GM15510 (cell line): ENCODE data around the gene FMNL1.

Source experiments
- POLR2A ChIP-seq: IDR thresholded peaks from 3 replicates; pipeline ENCODE4 v1.6.1; 2011; ENCODE audit warnings: borderline replicate concordance; ENCODE audit not compliant: insufficient read length; ENCODE audit errors: extremely low read depth

The FMNL1 gene

DNA sequence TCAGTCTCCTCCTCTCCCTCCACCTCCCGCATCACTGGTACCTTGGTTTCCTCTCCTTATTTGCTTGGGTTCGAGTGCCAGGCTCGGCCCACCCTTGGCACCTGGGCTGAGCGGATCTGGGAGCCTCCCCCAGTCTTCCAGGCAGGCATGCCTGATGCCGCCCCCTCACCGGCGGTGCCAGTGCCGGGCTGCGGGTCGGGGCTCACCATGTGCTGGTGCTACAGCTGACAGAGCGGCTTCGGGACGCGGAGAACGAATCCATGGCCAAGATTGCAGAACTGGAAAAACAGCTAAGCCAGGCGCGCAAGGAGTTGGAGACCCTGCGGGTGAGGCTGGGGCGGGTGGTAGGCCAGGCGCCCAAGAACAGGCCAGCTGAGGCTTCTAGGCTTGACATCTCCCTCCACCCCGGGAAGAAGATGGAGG is 19.2 kb downstream of the FMNL1 start:
- TF ChIP-seq POLR2A: no peak

DNA sequence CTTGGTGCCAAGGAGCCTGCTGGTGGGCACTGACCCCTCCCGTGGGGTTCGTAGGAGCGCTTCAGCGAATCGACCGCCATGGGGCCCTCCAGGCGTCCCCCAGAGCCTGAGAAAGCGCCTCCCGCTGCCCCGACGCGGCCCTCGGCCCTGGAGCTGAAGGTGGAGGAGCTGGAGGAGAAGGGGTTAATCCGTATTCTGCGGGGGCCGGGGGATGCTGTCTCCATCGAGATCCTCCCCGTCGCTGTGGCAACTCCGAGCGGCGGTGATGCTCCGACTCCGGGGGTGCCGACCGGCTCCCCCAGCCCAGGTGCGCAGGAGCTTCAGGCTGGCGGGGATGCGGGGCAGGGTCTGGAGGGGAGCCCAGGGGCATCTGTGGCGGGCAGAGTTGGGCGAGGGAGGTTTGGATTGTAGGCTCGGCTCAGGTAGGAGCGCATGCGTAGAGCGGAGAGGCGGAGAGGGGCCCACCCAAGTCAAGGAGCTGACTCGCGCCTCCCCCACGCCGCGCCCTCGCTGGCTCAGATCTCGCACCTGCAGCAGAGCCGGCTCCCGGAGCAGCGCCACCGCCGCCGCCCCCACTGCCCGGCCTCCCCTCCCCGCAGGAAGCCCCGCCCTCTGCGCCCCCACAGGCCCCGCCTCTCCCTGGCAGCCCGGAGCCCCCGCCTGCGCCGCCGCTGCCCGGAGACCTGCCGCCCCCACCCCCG is 19.8 kb downstream of the FMNL1 start:
- TF ChIP-seq POLR2A: no peak

DNA sequence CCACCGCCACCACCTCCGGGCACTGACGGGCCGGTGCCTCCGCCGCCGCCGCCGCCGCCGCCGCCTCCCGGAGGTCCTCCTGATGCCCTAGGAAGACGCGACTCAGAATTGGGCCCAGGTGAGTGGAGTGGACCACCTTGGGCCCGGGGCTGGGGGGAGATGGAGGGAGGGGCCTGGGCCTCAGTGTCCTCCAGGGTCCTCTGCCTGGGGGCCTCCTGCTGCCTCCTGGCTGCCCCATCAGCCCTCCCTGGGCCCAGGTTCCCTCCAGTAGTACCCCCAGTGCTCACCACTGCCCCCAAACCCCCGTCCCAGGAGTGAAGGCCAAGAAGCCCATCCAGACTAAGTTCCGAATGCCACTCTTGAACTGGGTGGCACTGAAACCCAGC is 20.3 kb downstream of the FMNL1 start:
- no peak for TF ChIP-seq POLR2A

DNA sequence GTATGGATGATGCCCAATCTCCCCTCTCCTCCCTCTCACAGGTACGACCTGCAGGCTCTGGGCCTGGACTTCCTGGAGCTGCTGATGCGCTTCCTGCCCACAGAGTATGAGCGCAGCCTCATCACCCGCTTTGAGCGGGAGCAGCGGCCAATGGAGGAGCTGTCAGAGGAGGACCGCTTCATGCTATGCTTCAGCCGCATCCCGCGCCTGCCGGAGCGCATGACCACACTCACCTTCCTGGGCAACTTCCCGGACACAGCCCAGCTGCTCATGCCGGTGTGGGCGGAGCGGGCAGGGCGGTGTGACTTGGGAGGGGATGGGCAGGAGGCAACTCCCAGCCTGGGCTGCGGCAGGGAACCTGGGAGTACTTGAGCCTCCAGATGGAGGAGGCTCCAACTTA is 22.1 kb downstream of the FMNL1 start:
- no peak for TF ChIP-seq POLR2A

DNA sequence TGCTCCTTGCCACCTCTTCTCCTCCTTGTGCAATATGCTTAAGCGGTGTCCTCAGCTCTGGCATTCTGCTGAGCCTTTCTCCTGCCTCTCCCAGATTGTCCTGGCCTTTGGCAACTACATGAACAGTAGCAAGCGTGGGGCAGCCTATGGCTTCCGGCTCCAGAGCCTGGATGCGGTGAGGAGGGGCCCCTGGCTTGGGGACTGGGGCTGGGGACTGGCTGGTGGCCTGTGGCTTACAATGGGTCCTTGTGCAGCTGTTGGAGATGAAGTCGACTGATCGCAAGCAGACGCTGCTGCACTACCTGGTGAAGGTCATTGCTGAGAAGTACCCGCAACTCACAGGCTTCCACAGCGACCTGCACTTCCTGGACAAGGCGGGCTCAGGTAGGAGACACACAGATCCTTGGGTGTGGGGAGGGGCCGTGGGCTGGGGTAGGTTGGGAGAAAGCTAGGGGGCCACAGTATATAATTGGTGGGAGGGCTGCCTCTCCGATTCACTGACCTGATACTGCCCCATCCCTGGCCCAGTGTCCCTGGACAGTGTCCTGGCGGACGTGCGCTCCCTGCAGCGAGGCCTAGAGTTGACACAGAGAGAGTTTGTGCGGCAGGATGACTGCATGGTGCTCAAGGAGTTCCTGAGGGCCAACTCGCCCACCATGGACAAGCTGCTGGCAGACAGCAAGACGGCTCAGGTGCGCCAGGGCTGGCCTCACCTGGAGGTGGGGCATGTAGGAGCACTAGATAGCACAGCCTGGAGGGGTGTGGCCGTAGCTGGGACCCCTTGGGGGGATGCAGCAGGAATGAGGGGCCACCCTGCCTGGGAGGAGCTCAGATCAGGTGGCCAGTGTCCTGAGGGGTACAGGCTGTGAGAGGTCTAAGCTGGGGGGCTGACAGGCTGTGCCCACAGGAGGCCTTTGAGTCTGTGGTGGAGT is 23.3 kb downstream of the FMNL1 start:
- TF ChIP-seq POLR2A: no peak

DNA sequence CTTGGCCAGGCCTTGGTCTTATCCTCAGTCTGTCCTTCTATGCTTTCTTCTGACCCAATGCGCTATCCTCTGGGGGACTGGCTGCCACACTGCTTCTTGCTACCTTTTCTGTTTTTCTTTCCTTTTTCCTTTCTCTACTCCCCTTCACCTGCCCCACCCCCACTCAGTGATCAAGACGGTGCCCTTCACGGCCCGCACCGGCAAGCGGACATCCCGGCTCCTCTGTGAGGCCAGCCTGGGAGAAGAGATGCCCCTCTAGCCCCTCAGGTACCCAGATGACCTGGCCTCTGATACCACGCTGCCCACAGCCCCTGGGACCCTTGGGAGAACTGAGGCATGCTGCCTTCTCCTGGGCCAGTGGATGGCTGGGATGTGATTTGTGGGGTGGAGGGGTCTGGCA is 24.7 kb downstream of the FMNL1 start:
- TF ChIP-seq POLR2A: no peak

DNA sequence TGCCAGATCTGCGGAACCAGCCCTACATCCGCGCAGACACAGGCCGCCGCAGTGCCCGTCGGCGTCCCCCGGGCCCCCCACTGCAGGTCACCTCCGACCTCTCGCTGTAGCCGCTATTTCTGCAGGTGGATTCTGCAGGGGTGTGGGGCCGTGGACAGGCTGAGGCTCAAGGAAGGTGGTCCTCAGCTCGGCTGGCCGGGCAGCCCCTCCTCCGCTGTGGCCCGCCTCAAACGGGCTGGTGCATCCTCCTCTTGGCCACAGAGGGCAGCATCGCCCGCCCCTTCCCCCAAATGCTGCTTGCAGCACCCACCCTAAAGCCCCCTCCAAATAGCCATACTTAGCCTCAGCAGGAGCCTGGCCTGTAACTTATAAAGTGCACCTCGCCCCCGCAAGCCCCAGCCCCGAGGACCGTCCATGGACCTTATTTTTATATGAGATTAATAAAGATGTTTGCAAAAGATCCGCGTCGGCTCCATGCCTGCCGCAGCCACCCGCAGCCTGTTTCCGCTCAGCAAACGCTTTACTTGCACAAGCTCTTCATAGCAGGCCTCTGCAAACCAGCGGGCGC is 25.3 kb downstream of the FMNL1 start:
- no peak for TF ChIP-seq POLR2A

DNA sequence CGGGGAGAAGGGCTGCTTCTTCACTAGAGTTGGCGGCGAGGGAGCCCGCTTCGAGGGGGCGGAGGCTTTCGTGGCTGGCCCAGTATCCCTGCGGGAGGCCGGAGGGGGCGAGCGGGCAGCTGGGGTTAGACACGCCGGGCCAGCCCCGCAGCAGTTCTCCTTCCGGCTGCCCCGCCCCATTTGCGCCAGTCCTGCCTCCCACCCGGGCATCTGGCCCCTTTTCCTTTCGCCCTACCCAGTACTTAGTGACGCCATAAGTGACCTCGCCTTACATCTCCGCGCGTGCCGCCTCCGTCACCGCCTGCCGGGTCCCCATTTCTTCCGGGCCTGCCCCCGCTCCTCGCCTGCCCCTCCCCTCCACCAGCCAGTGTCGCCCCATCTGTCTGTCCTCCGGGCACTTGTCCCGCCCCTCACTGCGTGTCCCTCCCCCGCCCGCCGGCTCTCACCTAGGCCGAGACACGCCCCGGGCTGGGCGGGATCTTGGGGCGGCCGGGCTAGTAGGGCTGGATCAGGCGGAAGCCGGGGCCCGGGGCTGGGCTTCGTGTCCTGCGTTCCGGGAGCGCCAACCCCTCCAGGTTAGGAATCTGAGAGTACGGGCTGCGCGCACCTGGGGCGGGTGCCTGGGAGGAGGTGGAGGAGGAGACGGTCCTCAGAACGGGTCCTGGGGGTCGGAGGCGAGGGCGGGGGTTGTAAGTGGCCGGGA is 25.9 kb downstream of the FMNL1 start:
- TF ChIP-seq POLR2A: peak; percentile 69

DNA sequence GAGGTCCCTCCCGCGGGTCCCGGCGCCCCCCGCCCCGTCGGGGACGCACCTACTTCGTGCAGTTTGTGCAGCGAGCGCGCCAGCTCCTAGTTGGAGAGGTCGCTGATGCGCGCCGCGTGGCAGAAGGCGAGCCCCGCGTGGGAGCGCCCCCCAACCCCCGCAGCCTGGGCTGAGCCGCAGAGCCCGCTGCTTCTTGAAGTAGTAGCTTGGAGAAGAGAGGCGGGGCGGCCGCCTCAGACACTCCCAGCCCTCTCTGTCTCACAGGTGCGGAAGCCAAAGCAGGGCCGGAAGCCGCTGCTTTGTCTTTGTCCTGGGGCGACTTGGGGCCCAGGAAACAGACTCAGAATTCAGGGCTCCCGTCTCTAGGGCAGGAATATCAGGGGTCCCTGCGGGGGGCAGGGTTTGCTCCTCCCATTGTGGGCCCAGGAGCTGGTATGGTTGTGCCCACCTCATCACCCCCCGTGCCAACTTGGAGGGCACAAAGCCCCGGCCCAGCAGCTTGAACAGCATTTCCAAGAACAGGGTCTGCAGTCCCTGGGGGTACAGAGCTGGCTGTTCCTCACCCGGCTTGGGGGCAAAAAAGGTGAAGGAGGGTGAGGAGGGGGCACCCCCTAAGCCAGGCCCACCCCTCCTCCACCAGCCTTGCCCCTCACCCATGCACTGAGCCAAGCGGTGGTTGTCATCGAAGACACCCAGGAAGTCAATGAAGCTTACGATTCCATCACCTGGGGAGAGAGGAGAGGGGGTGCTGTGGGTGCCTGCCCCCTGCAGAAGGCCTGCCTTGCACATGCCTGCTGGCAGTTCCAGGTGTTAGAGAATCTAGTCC is 26.7 kb downstream of the FMNL1 start:
- TF ChIP-seq POLR2A: peak; percentile 49

DNA sequence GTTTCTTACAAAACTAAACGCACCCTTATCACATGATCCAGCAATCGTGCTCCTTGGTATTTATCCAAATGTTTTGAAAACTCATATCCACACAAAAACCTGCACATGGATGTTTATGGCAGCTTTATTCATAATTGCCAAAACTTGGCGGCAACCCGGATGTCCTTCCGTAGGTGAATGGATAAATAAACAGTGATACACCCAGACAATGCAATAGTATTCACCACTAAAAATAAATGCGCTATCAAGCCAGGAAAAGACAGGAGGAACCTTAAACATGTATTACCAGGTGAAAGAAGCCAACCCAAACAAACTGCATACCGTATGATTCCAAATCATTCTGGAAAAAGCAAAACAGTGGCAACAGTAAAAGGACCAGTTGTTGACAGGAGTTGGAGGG is 30.2 kb downstream of the FMNL1 start:
- no peak for TF ChIP-seq POLR2A

DNA sequence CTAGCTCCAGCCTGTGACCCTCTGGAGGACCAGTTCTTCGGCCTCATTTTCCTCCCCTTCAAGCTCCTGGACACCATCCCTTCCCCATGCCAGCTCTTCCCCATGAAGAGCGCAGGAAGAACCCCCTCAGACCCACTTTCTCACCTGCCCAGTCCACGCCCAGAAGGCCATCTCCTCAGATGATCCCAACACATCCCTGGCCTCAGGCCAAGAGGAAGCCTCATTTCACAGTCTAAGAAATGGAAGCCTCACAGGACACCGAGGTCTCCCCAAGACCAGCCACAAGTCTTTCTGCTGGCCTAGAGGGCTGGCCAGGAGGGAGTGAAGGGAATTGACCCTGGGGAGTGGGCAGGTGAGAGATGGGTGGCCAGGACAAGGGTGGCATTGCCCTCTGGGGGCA is 32.2 kb downstream of the FMNL1 start:
- TF ChIP-seq POLR2A: no peak

DNA sequence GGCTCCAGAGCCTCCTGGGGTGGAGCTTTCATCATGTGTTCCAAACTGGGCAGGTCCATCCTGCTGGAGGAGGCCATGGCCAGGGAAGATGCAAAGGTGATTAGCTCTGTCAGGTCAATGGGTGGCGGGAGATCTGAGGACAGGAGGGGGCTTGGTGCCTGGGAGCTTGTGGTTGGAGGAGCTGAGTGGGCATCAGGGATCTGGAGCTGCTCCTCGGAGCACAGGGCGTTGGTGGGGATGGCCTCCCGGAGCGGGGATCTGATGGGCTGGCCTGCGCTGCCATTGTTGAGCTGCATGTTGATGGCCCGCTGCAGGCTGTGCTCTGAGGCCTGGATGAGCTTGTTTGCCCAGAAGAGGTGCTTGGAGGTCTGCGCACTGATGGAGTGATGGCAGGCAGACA is 33.7 kb downstream of the FMNL1 start:
- no peak for TF ChIP-seq POLR2A

DNA sequence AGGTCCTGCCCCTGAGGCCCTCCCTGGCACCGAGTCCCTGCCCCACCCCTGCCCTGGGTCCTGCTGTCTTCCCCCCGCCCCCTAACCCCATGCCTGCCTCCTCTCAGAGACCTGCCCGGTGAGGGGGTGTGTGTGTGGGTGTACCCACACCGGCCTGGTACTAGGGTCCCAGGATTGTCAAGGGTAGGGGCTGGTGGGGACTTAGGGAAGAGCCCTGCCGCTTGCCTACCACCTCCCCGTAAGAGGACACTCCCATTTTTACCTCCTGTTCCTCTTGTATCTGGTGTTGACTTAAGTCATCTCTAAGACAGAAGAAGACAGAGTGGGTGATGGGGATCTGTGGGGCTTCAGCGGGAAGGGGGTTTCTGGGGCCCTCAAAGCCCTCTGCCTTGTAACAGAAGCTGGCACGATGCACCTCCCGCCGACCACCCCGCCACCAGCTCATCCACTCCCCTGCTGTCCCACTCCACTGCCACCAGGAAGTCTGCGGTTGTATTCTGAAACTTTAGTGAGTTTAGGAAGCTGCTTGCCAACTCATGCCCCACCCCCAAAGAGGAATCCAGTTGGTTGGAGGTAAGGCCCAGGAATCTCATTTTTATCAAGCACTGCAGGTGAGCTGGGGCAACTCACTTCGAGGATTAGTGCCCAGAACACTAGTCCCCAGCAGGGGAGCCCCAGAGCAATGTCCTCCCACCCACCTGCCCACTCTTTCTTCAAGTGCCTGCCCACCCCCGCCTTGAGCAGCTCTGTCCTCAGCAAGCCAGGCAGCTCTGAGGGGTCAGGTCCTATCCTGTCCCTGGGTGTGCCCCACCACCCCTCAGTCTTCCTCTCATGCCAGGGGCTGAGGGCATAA is 34.7 kb downstream of the FMNL1 start:
- no peak for TF ChIP-seq POLR2A

DNA sequence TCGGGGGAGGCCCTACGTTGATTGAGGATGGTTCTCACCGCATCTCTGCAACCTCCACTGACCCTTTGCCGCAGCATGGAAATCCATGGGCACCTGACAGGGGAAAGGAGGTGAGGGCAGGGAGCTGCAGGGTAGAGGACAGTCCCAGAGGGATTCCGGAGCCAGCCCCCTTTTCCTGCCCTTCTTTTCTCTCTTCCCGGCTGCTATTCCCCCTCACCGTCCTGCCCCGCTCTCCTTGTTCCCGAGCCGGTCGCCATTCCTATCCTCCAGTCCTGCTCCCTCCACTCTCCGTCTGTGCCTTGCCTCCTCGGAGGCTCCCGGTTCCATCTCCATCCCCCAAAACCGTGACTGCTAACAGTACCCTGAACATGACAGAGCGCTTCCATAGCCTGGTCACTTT is 35.4 kb downstream of the FMNL1 start:
- no peak for TF ChIP-seq POLR2A

DNA sequence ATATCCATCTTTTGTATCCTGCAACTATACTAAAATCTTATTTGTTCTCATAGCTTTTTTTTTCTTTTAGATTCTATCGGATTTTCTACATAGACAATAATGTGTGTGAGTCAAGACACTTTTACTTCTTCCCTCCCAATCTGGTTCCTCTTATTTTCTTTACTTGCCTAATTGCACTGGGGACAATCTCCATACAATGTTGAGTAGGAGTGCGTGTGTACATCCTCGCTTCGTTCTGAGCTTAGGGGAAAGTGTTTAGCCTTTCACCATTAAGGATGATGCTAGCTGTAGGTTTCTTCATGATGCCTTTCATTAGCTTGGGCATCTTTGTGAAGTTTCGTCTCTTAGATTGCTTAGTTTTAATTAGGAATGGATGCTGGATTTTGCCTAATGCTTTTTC is 37.3 kb downstream of the FMNL1 start:
- no peak for TF ChIP-seq POLR2A
